Gastroesophageal sphincter (tissue), 3 donors: ENCODE results near the gene EIF1B.

Experiments used
- EP300 ChIP-seq: sonication (generic); formaldehyde crosslinking; IDR thresholded peaks from one replicate; pipeline ENCODE4 v1.6.1; 2017; ENCODE audit warnings: antibody characterized with exemption, mild to moderate bottlenecking
- TF ChIP-seq, protein P1 (sequence below), 4 experiments: fragments of 200-600 bp in 2 of 4; fragments of 450-650 bp in 2 of 4; sonication (generic) in 1 of 4; IDR thresholded peaks; one replicate each; pipeline ENCODE4 v1.5.1; 2017 to 2019; ENCODE audit warnings: antibody characterized with exemption in 4 of 4, mild to moderate bottlenecking in 2 of 4, moderate library complexity in 2 of 4

DNA sequence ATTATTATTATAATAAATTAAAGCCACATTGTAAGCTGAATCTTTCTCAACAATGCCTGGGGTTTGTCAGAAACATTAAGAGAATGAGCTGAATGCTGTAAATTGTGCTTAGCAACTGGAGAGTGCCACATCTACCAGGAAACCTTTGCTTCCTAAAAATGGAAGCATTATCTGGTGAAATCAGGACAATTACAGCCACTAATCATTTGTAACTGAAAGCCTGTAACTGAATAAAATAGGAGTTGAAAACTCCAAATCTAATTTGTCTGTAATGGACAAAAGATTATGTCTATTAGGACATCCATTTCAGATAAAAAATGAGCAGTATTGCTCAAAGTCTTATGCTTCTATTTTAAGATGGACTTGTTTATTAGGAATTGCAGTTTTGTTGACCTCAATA lies 32.2 kb downstream of the EIF1B start:
- TF ChIP-seq, protein P1, sequence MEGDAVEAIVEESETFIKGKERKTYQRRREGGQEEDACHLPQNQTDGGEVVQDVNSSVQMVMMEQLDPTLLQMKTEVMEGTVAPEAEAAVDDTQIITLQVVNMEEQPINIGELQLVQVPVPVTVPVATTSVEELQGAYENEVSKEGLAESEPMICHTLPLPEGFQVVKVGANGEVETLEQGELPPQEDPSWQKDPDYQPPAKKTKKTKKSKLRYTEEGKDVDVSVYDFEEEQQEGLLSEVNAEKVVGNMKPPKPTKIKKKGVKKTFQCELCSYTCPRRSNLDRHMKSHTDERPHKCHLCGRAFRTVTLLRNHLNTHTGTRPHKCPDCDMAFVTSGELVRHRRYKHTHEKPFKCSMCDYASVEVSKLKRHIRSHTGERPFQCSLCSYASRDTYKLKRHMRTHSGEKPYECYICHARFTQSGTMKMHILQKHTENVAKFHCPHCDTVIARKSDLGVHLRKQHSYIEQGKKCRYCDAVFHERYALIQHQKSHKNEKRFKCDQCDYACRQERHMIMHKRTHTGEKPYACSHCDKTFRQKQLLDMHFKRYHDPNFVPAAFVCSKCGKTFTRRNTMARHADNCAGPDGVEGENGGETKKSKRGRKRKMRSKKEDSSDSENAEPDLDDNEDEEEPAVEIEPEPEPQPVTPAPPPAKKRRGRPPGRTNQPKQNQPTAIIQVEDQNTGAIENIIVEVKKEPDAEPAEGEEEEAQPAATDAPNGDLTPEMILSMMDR (IDR thresholded peaks at IDR 0.05): no peak
- no peak for TF ChIP-seq EP300
